Spleen (tissue), 7 donors: ENCODE measurements around the gene CLDN2.

Experiments
- POLR2A ChIP-seq, 3 donors: fragments of 450-650 bp; IDR thresholded peaks; one replicate each; pipeline ENCODE4 v1.5.1; 2017; ENCODE audit warnings: antibody characterized with exemption in 3 of 3, mild to moderate bottlenecking in 1 of 3
- TF ChIP-seq, protein P1 (sequence below), 11 experiments: fragments of 200-600 bp in 7 of 11; fragments of 450-650 bp in 4 of 11; sonication (generic) in 4 of 11; IDR thresholded peaks in 8 of 11; conservative IDR thresholded peaks in 3 of 11; 1 replicate in 7 of 11; 2 replicates in 4 of 11; pipeline versions ENCODE4 v1.4.0 to v1.8.0; 2016 to 2021; ENCODE audit warnings: antibody characterized with exemption in 11 of 11, inconsistent platforms in 4 of 11, mild to moderate bottlenecking in 1 of 11
- donor health status: DM: no; HTN: no; CAD: no; lungs with moderate emphysema.
- donor health status: DM: no; HTN: no; CAD: no.
- donor health status: DM: no; HTN: no; CAD: no.

DNA sequence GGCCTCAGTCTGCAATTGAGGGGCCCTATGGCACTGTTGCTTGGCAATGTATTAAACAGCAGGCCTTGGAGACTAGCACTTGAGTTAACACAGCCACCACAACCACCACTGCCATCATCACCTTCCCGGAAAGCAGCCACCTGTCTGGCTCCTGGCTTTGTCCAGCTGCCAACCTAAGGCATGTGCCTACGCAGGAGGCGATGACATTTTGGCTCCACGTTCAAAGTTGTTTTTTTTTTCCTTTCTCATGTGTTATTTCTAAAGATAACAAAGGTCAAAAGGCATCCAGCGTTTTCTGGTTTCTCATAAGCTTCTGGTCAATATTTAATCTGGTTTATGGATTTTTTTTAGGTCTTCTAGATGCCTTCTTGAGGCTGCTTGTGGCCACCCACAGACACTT, 7.5 kb downstream of the CLDN2 start:
- no peak for TF ChIP-seq POLR2A (IDR thresholded peaks at IDR 0.05)
- TF ChIP-seq, protein P1, sequence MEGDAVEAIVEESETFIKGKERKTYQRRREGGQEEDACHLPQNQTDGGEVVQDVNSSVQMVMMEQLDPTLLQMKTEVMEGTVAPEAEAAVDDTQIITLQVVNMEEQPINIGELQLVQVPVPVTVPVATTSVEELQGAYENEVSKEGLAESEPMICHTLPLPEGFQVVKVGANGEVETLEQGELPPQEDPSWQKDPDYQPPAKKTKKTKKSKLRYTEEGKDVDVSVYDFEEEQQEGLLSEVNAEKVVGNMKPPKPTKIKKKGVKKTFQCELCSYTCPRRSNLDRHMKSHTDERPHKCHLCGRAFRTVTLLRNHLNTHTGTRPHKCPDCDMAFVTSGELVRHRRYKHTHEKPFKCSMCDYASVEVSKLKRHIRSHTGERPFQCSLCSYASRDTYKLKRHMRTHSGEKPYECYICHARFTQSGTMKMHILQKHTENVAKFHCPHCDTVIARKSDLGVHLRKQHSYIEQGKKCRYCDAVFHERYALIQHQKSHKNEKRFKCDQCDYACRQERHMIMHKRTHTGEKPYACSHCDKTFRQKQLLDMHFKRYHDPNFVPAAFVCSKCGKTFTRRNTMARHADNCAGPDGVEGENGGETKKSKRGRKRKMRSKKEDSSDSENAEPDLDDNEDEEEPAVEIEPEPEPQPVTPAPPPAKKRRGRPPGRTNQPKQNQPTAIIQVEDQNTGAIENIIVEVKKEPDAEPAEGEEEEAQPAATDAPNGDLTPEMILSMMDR (IDR thresholded peaks at IDR 0.05 in 8 of 11, conservative IDR thresholded peaks at IDR 0.05 in 3 of 11) = no peak
